Ovary (tissue), 9 donors: ENCODE data around the gene MPZL2. TPM values are rescaled to one million over a fixed set of nuclear protein-coding genes. Genes with fewer than 3 reads are reported as not detected.
A peak's percentile ranks its signal among the peaks of the same experiment; 100 is the strongest.

Experiments
- DNase-seq, 5 donors: peaks; one replicate each; pipeline ENCODE4 v3.0.0-alpha.2; 2019 to 2020
- H3K27ac ChIP-seq, 2 donors: fragments of 200-600 bp; one replicate each; pipeline versions ENCODE4 v1.5.1 to v1.8.0; 2019 to 2022
- H3K27me3 ChIP-seq: fragments of 200-600 bp; one replicate; pipeline ENCODE4 v1.8.0; 2022
- H3K36me3 ChIP-seq: fragments of 200-600 bp; sonication (generic); one replicate; pipeline ENCODE4 v1.5.1; 2019
- H3K4me1 ChIP-seq: one replicate; pipeline ENCODE4 v1.8.1; 2013; ENCODE audit warnings: mild to moderate bottlenecking, moderate library complexity; ENCODE audit not compliant: insufficient read depth
- H3K4me3 ChIP-seq: fragments of 200-600 bp; sonication (generic); one replicate; pipeline ENCODE4 v1.5.1; 2017
- H3K9me3 ChIP-seq, 2 donors: fragments of 200-600 bp in 1 of 2; sonication (generic) in 1 of 2; one replicate each; pipeline versions ENCODE4 v1.5.1 to v1.8.1; 2013 to 2019; ENCODE audit warnings: mild to moderate bottlenecking in 1 of 2, moderate library complexity in 1 of 2
- EP300 ChIP-seq: sonication (generic); formaldehyde crosslinking; IDR thresholded peaks from one replicate; pipeline ENCODE4 v1.6.1; 2017; ENCODE audit warnings: antibody characterized with exemption
- POLR2A ChIP-seq: fragments of 450-650 bp; IDR thresholded peaks from one replicate; pipeline ENCODE4 v1.6.1; 2017; ENCODE audit warnings: antibody characterized with exemption, mild to moderate bottlenecking, moderate library complexity
- WGBS, 3 donors: extraction: QIAGEN DNeasy Blood & Tissue Kit in 1 of 3; methylation state at CpG; one replicate each; pipeline versions ENCODE4 v1.1.5 to v1.1.7; 2013 to 2017; 5-methylcytosine and 5-hydroxymethylcytosine counted together
- intact Hi-C, 4 donors: fragments of 100-400 bp; cut with DNase I; formaldehyde crosslinking; loops; one replicate each; pipeline versions ENCODE4 v1.11.0 to v1.15.1; 2022 to 2023
- polyA plus RNA-seq, 2 donors: library from polyadenylated mRNA; stranded (reverse); fragments of 200-250 nt in 1 of 2; fragments of 350-450 nt in 1 of 2; fragmentation: Illumina TruSeq in 1 of 2; extraction: RNeasy Lipid Tissue Mini Kit (QIAGEN cat#74804) in 1 of 2; gene quantifications; one replicate each; pipeline ENCODE4 v1.2.3, GENCODE V29; 2013 to 2014
- total RNA-seq, 7 donors: library from RNA; depleted of rRNA in 2 of 7; stranded (reverse); fragments of >200 nt in 2 of 7; fragmentation: NEBNext Ultra II Directional in 3 of 7; extraction: Animal tissue kit (Norgen Biotek cat#: 25700) in 3 of 7; gene quantifications; one replicate each; pipeline versions ENCODE4 v1.1.0 to v1.2.4, GENCODE V29; 2016 to 2023
- TF ChIP-seq, protein P1 (sequence below), 3 donors: fragments of 450-650 bp in 2 of 3; fragments of 200-600 bp in 1 of 3; IDR thresholded peaks; one replicate each; pipeline versions ENCODE4 v1.5.1 to v1.8.0; 2016 to 2022; ENCODE audit warnings: antibody characterized with exemption in 3 of 3, mild to moderate bottlenecking in 1 of 3
- donor health status: DM: no; HTN: no; CAD: no; lungs with moderate emphysema.
- donor health status: DM: no; HTN: no; CAD: no.
- donor health status: Bipolar disorder and iron deficiency.
- donor health status: DM: yes; HTN: yes; CAD: no.
- donor health status: DM: no; HTN: no; CAD: no.
- donor health status: DM: yes; HTN: yes; CAD: no.

MPZL2 gene
- total and polyA plus RNA-seq, 9 donors = 4.4 to 42.5 (median 9.6) TPM

DNA sequence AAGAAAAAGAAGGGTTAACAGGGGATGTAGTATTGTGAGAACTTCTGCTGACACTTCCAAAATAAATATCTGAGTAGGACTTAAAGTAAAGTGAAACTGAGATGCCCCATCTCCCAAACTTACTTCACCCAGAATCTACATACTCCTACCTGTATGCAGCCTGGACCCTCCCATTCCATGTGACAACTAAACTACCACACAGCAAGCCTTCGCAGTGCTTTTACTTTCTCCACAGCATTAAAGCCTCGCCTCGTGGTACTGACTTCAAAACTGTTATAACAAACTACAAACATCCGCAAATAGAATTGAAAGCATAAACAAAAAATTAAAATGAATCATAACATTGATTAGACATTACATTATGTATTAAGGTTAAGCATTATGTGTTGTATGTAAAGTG lies 985 bp downstream of the MPZL2 start:
- Histone ChIP-seq H3K9me3 (no peaks in the 10 kb centered on the region), H3K4me1 (no peaks in the 10 kb centered on the region), H3K4me3 (peak overlapping the region; percentile 32), H3K27me3 (no peaks in the 10 kb centered on the region), H3K36me3 (no peaks in the 10 kb centered on the region), H3K27ac (no peak overlapping the region)
- TF ChIP-seq, protein P1, sequence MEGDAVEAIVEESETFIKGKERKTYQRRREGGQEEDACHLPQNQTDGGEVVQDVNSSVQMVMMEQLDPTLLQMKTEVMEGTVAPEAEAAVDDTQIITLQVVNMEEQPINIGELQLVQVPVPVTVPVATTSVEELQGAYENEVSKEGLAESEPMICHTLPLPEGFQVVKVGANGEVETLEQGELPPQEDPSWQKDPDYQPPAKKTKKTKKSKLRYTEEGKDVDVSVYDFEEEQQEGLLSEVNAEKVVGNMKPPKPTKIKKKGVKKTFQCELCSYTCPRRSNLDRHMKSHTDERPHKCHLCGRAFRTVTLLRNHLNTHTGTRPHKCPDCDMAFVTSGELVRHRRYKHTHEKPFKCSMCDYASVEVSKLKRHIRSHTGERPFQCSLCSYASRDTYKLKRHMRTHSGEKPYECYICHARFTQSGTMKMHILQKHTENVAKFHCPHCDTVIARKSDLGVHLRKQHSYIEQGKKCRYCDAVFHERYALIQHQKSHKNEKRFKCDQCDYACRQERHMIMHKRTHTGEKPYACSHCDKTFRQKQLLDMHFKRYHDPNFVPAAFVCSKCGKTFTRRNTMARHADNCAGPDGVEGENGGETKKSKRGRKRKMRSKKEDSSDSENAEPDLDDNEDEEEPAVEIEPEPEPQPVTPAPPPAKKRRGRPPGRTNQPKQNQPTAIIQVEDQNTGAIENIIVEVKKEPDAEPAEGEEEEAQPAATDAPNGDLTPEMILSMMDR (IDR thresholded peaks at IDR 0.05) = no peak
- TF ChIP-seq POLR2A (no peak), EP300 (no peak)
- DNase-seq = no peak
- 52 to 70% (median 58%) methylated on average over 4 of the region's 4 CpGs for whole genome bisulfite sequencing, 3 donors
- intact Hi-C loops = no loop called here

DNA sequence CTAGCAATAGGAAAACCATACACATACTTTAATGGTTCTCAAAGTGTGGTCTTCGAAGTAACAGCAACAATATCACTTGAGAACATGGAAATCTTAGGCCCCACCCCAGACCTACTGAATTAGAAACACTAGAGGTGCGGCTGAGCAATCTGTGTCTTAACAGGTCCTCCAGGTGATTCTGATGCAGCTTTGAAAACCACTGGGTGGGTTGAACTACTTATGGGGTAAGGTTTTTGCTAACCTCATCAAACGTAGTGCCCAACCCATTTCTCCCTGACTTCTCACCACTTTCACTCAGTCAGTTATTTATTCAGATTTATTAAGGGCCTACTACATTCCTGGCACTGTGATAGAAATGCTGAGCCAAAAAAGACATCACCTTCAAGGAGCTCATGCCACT lies 3.7 kb downstream of the MPZL2 start:
- Histone ChIP-seq H3K4me3 (no peak overlapping the region), H3K27ac (no peak overlapping the region), H3K4me1 (no peaks in the 10 kb centered on the region), H3K9me3 (no peaks in the 10 kb centered on the region), H3K27me3 (no peaks in the 10 kb centered on the region), H3K36me3 (no peaks in the 10 kb centered on the region)
- intact Hi-C loops = no loop called here
- WGBS, 3 donors = 82 to 86% (median 82%) methylated on average over 3 of the region's 3 CpGs
- DNase-seq = no peak
- TF ChIP-seq POLR2A (no peak), EP300 (no peak)
- TF ChIP-seq, protein P1 (IDR thresholded peaks at IDR 0.05) = no peak

DNA sequence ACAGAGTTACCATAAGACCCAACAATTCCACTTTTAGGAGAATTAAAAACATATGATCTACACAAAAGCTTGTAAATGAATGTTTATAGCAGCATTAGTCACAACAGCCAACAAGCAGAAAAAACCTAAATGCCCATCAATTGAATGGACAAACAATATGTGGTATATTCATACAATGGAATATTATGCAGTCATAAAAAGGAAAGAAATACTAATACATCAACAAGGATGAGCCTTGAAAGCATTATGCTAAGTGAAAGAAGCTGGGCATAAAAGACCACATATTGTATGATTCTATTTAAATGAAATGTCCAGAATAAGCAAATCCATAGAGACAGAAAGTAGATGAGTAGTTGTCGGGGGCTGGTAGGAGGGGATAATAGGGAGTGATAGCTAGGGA lies 5.0 kb downstream of the MPZL2 start:
- H3K27me3 ChIP-seq = no peaks in the 10 kb centered on the region
- no peaks in the 10 kb centered on the region for H3K36me3 ChIP-seq
- intact Hi-C loops = no loop called here
- TF ChIP-seq EP300 = no peak
- TF ChIP-seq POLR2A = no peak
- H3K4me1 ChIP-seq = no peaks in the 10 kb centered on the region
- H3K9me3 ChIP-seq = no peaks in the 10 kb centered on the region
- H3K27ac ChIP-seq = no peak overlapping the region
- 98 to 100% (median 100%) methylated on average over 1 of the region's 1 CpG for WGBS, 3 donors
- DNase-seq = no peak
- H3K4me3 ChIP-seq = no peak overlapping the region

DNA sequence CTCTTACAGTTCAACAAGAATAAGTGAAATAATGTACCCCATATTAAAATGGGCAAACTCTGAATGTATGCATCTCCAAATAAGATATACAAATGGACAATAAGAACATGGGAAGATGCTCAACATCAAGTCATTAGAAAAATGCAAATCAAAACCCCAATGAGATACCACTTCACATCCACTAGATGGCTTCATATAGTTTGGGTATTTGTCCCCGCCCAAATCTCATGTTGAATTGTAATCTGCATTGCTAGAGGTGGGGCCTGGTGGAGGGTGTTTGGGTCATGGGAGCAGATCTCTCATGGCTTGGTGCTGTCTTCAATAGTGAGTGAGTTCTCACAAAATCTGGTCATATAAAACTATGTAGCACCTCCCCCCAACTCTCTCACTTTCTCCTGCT lies 5.7 kb downstream of the MPZL2 start:
- Histone ChIP-seq H3K4me1 (no peaks in the 10 kb centered on the region), H3K36me3 (no peaks in the 10 kb centered on the region), H3K27me3 (no peaks in the 10 kb centered on the region), H3K27ac (no peak overlapping the region), H3K9me3 (no peaks in the 10 kb centered on the region), H3K4me3 (no peak overlapping the region)
- DNase-seq = no peak
- 0 to 76% (median 0%) methylated on average over 1 of the region's 1 CpG for WGBS, 3 donors
- intact Hi-C loops = no loop called here
- TF ChIP-seq, protein P1 (IDR thresholded peaks at IDR 0.05) = no peak
- TF ChIP-seq POLR2A (no peak), EP300 (no peak)

DNA sequence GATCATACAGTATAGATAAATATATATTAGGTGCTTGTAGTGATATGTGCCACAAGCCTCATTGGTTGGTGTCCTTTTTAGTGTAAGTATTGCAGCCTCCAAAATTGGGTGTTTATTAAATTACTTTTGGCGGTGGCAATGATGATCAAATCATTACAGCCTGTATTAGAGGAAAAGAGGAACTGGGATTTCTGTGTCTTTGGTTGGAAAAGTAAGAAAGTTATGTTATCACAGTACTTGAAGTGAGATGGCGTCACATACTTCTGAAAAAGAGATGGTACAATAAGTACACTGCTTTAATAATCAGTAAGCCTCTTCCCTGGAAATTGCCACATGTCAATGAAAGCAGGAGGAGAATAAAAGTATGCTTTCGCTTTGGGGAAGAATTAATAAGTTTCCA lies 11.4 kb downstream of the MPZL2 start:
- peak overlapping the region; percentile 42 for H3K4me3 ChIP-seq
- H3K4me1 ChIP-seq = no peaks in the 10 kb centered on the region
- no peaks in the 10 kb centered on the region for H3K27me3 ChIP-seq
- TF ChIP-seq EP300 = no peak
- no peak for DNase-seq
- intact Hi-C loops = no loop called here
- H3K27ac ChIP-seq = no peak overlapping the region
- H3K36me3 ChIP-seq = no peaks in the 10 kb centered on the region
- 68 to 78% (median 75%) methylated on average over 3 of the region's 3 CpGs for WGBS, 3 donors
- H3K9me3 ChIP-seq = no peaks in the 10 kb centered on the region
